ENCODE results near the gene CYP27A1.

The CYP27A1 gene

GRCh38 chr2:218746960-218747359 is 35.0 kb upstream of the CYP27A1 start:
- no peaks in the 10 kb centered on the region for H3K9me3 Mint-ChIP-seq
- peaks cover 88% of the 10 kb centered on the region for H3K36me3 Mint-ChIP-seq (ENCODE audit: low read depth)
- peaks cover 15% of the 10 kb centered on the region for H3K4me1 Mint-ChIP-seq
- H3K27me3 Mint-ChIP-seq (ENCODE audit: low read depth) = no peaks in the 10 kb centered on the region
- TF ChIP-seq CTCF (IDR thresholded peaks at IDR 0.05; ENCODE audit: unreplicated experiment in 3 of 3) = no peak
- H3K27ac Mint-ChIP-seq = no peak overlapping the region
- H3K4me3 Mint-ChIP-seq = no peak overlapping the region

GRCh38 chr2:218748741-218749441 is 33.1 kb upstream of the CYP27A1 start:
- H3K36me3 Mint-ChIP-seq (ENCODE audit: low read depth) = peaks cover 92% of the 10 kb centered on the region
- H3K4me1 Mint-ChIP-seq = peaks cover 15% of the 10 kb centered on the region
- no peaks in the 10 kb centered on the region for H3K27me3 Mint-ChIP-seq (ENCODE audit: low read depth)
- H3K4me3 Mint-ChIP-seq = no peak overlapping the region
- TF ChIP-seq CTCF (IDR thresholded peaks at IDR 0.05; ENCODE audit: unreplicated experiment in 3 of 3) = no peak
- no peak overlapping the region for H3K27ac Mint-ChIP-seq
- no peaks in the 10 kb centered on the region for H3K9me3 Mint-ChIP-seq

GRCh38 chr2:218754201-218754600 is 27.7 kb upstream of the CYP27A1 start:
- no peak for TF ChIP-seq CTCF (IDR thresholded peaks at IDR 0.05; ENCODE audit: unreplicated experiment in 3 of 3)

GRCh38 chr2:218754781-218755180 is 27.2 kb upstream of the CYP27A1 start:
- H3K4me3 Mint-ChIP-seq = no peak overlapping the region
- no peaks in the 10 kb centered on the region for H3K27me3 Mint-ChIP-seq (ENCODE audit: low read depth)

More at GRCh38 chr2:218754201-218754600, 27.7 kb upstream of the CYP27A1 start:
- Mint-ChIP-seq H3K4me1 (no peaks in the 10 kb centered on the region), H3K9me3 (no peaks in the 10 kb centered on the region), H3K36me3 (ENCODE audit: low read depth) (peaks cover 77% of the 10 kb centered on the region), H3K4me3 (no peak overlapping the region), H3K27me3 (ENCODE audit: low read depth) (no peaks in the 10 kb centered on the region), H3K27ac (no peak overlapping the region)

GRCh38 chr2:218755198-218755566 is 26.8 kb upstream of the CYP27A1 start:
- no peaks in the 10 kb centered on the region for H3K4me1 Mint-ChIP-seq
- H3K4me3 Mint-ChIP-seq = no peak overlapping the region
- H3K36me3 Mint-ChIP-seq (ENCODE audit: low read depth) = peaks cover 72% of the 10 kb centered on the region
- H3K27me3 Mint-ChIP-seq (ENCODE audit: low read depth) = no peaks in the 10 kb centered on the region
- H3K27ac Mint-ChIP-seq = no peak overlapping the region
- H3K9me3 Mint-ChIP-seq = no peaks in the 10 kb centered on the region
- no peak for TF ChIP-seq CTCF (IDR thresholded peaks at IDR 0.05; ENCODE audit: unreplicated experiment in 3 of 3)

More at GRCh38 chr2:218754781-218755180, 27.2 kb upstream of the CYP27A1 start:
- TF ChIP-seq CTCF (IDR thresholded peaks at IDR 0.05; ENCODE audit: unreplicated experiment in 3 of 3) = no peak
- H3K27ac Mint-ChIP-seq = no peak overlapping the region
- peaks cover 76% of the 10 kb centered on the region for H3K36me3 Mint-ChIP-seq (ENCODE audit: low read depth)
- no peaks in the 10 kb centered on the region for H3K4me1 Mint-ChIP-seq
- H3K9me3 Mint-ChIP-seq = no peaks in the 10 kb centered on the region
